GM21367 (cell line): Measurements from ENCODE around the gene THRAP3.
"Not testable (repeated sequence)": the region's sequence is repeated elsewhere in the genome, so short reads cannot be mapped to it uniquely, and the experiment has no call there.

Source experiments
- ATAC-seq: cut with Tn5 transposase; IDR thresholded peaks from one replicate; pipeline ENCODE4 v1.9.1; 2021; ENCODE audit not compliant: unreplicated experiment

Gene THRAP3

DNA sequence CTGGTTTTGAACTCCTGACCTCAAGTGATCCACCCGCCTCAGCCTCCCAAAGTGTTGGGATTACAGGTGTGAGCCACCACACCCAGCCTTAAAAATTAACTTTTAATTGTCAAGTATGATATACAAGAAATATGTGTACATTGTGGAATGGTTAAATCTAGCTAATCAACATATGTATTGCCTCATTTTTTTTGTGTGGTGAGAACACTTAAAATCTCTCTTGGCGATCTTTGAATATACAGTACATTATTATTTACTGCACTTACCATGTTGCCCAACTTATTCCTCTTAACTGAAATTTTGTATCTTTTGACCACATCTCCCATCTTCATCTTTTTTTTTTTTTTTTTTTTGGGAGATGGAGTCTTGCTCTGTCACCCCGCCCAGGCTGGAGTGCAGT, 23.3 kb downstream of the THRAP3 start:
- ATAC-seq = no peak

DNA sequence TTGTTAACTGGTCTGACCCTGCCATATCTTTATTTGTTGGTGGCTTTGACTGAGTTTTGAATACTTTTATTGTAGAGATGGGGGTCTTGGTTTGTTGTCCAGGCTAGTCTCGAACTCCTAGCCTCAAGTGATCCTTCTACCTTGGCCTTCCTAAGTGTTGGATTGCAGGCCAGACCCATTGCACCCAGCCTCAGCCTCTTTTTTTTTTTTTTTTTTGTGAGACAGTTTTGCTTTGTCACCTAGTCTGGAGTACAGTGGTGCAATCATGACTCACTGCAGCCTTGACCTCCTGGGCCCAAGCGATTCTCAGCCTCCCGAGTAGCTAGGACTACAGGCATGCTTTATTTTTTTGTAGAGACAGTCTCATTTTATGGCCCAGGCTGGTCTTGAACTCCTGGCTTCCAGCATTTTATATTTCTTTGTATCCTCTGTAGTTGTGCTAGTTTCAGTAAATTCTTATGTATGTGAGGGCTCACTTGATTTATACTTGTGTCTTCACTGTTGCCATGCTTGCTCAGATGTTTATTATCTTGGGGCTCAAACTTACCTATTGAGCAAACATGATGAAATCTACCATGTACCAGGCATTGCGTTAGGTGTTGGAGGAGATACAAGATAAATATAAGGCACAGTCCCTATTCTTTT, 24.1 kb downstream of the THRAP3 start:
- ATAC-seq = no peak

DNA sequence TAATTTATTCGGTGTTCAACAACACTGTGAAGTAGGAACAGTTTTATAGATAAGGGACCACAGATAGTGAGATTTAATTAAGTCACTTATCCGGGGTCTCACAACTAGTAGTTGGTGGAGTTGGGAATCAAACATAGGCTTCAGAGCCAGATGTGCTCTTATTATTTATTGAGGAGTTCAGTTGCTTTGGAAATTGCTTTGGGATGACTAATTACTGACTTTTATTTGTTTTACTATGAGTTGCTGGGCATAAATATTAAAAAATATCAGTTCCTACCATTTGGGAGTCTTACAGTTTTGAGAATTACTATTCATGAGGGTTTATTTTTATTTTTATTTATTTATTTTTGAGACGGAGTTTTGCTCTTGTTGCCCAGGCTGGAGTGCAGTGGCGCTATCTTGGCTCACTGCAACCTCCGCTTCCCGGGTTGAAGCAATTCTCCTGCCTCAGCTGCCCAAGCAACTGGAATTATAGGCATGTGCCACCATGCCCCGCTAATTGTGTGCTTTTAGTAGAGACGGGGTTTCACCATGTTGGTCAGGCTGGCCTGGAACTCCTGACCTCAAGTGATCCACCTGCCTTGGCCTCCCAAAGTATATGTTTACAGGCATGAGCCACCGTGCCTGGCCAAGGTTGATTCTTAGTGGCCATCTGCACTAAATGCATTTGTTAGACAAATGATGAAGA, 27.7 kb downstream of the THRAP3 start:
- ATAC-seq = no peak

DNA sequence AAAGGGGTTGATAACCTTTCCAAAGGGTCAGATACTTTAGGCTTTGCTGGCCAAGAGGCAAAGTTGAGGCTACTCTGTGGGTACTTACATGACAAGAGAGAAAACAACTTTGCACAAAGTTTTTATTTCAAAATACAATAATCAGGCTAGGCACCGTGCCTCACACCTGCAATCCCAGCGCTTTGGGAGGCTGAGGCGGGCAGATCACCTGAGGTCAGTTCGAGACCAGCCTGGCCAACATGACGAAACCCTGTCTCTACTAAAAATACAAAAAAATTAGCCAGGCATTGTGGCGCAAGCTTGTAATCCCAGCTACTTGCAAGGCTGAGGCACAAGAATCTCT, 28.2 kb downstream of the THRAP3 start:
- not testable (repeated sequence) for ATAC-seq

- no peak for ATAC-seq
These were observed 29.1 kb downstream of the THRAP3 start for GRCh38 chr1:36253161-36253862.

DNA sequence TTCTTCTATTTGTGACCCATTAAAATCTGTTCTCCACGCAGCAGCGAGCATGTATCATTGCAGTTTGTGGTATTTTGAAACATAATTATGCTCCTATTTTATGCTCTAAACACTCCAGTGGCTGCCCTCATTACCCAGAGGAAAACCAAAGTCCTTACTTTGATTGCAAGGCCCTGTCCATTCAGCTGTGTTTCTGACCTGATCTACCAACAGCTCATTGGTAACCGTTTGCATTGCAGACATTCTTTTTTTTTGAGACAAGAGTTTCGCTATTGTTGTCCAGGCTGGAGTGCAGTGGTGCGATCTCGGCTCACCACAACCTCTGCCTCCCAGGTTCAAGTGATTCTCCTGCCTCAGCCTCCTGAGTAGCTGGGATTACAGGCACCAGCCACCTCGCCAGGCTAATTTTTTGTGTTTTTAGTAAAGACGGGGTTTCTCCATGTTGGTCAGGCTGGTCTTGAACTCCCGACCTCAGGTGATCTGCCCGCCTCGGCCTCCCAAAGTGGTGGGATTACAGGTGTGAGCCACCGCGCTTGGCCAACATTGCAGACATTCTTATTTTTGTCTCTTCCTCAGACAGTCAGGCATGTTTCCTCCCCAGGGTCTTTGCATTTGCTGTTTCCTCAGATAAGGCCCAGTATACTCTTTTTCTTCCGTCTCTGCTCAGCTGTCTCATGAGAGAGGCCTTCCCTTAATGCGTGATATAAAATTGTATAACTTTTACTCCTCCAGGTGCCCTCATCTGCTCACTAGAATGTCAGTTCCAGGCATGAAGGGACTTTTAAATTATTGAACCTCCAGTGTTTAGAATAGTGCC, 32.5 kb downstream of the THRAP3 start:
- ATAC-seq = no peak

DNA sequence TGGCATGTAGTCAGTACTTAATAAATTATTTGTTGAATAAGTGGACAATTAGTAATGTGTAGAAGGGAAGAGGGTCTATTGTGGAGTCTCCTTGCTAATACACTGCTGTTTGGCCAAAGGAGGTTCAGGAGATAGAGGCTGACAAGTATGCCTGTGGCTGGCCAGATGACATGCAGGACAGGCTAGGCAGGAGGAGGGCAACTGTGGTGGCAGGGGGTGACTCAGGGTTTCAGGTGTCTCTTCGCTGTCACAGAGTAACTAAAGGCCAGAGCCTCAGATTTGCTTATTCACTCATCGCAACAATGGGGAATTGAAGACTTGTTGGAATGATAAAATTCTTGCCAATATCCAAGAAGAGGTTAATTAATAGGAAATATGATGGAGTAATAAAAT, 33.1 kb downstream of the THRAP3 start:
- ATAC-seq = no peak

- no peak for ATAC-seq
These were observed 34.7 kb downstream of the THRAP3 start for GRCh38 chr1:36258960-36259344.

DNA sequence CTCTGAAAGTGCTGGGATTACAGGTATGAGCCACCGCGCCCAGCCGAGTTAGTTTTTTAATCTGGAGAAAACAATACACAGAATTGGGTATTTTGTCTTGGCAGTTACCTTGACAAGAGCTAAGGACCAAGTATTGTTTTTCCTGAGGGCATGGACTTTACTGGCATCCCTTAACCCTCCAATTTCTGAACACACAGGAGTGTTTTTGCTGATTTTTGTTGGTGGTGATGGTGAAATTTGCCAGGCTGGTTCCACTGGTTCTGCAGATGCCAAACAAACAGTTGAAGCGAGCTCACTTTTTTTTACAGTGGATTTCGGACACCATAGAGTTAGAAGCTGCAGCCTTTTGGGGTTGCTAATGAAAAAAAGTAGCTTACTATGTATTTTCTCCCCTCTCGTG, 44.7 kb downstream of the THRAP3 start:
- no peak for ATAC-seq

GRCh38 chr1:36269408-36269838, 45.2 kb downstream of the THRAP3 start:
- ATAC-seq = no peak

- no peak for ATAC-seq
These were observed 48.8 kb downstream of the THRAP3 start for GRCh38 chr1:36273024-36273423.

GRCh38 chr1:36274201-36274600, 50.0 kb downstream of the THRAP3 start:
- ATAC-seq = no peak

DNA sequence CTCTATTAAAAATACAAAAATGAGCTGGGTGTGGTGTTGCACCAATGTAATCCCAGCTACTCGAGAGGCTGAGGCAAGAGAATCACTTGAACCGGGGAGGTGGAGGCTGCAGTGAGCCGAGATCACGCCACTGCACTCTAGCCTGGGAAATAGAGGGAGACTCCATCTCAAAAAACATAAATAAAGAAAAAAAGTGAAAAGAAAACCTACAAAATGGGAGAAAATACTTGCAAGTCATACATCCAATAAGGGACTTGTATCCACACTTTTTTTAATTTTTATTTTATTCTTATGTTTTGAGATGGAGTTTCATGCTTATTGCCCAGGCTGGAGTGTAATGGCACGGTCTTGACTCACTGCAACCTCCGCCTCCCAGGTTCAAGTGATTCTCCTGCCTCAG, 52.4 kb downstream of the THRAP3 start:
- ATAC-seq = no peak

- ATAC-seq = no peak
These were observed 55.0 kb downstream of the THRAP3 start for GRCh38 chr1:36279110-36279788.

DNA sequence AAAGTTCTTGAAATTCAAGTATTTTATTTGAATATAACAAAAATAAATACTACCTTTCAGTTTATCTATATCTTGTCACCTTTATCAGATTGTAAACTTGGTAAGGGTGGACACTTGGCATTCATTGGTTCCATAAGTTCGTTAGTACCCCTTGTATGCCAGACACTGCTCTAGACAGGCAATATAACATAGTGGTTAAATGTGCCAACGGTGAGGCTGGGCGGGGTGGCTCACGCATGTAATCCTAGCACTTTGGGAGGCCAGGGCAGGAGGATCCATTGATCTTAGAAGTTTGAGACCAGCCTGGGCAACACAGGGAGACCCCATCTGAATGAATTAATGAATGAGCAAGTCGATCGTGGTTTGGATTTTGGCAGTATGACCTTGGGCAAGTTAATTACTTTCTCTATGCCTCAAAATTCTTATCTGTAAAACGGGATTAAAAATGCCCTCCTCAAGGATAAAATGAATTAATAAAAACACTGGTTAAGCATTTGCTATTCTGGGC, 55.6 kb downstream of the THRAP3 start:
- no peak for ATAC-seq

DNA sequence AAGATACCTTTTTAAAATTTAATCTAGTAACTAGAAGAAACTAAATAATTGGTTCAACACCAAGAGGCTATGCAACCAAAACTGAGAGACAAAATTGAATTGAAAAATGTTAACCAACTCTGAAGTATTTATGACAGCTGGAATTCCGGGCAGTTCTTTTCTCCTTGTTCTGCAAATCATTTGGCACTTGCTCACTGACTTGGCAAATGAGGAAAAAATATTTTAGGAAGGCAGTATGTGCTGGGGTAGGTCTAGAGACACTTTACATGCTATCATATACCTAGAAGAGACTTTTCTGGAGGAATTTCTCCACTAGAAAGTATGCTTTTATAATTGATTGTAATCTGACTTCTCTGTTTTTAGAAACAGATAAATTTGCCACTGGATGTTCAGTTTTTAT, 59.8 kb downstream of the THRAP3 start:
- ATAC-seq = no peak

DNA sequence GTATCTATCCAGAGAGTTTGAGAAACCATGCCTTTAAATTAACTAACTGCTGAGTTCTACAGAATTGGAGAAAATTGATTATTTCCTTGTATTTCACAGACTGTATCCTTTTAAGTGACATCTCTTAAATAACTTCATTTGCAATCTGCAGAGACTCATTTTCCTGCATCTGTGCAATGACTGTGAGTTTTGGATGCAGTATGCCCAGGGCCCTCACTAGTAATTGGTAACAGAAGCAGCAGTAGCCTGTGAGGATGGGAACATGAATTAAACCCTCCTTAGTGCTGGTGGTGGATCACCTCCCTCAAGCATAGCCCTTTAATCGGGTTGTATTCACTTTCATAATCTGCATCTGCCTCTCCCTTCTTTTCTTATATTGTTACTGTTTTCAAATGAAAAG, 60.3 kb downstream of the THRAP3 start:
- ATAC-seq = no peak

GRCh38 chr1:36285443-36286101, 61.3 kb downstream of the THRAP3 start:
- ATAC-seq = no peak

- ATAC-seq = no peak
These were observed 62.6 kb downstream of the THRAP3 start for GRCh38 chr1:36286802-36287201.

- no peak for ATAC-seq
These were observed 63.4 kb downstream of the THRAP3 start for GRCh38 chr1:36287595-36287994.
